Measurements from ENCODE around the gene ATXN2. TPM values are rescaled to one million over a fixed set of nuclear protein-coding genes. Genes with fewer than 3 reads are reported as not detected.

Gene ATXN2
- total RNA-seq, 2 donors from 2014 or later = 81.0 to 109 TPM

DNA sequence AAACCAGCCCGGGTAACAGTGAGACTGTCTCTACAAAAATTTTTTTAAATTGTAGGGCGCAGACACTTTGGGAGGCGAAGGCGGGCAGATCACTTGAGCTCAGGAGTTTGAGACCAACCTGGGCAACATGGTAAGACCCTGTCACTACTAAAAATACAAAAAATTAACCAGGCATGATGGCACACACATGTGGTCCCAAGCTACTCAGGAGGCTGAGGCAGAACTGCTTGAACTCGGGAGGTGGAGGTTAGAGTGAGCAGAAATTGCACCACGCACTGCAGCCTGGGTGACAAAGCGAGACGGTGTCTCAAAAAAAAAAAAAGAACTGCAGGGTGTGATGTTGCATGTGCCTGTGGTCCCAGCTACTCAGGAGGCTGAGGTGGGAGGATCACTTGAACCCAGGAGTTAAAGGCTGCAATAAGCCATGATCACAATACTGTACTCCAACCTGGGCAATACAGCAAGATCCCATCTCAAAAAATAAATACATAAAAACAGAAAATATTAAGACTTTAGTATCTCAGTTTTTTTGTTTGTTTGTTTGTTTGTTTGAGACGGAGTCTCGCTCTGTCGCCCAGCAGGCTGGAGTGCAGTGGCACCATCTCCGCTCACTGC lies 16.9 kb downstream of the ATXN2 start:
- ATAC-seq (ENCODE audit: insufficient number of reproducible peaks, low FRiP score, low read depth) (no peak), DNase-seq (ENCODE audit: low spot score) (no peak)
- H3K4me3 ChIP-seq = no peak overlapping the region
- peaks cover 17 to 45% of the 10 kb centered on the region in 2 donors for H3K4me1 ChIP-seq (ENCODE audit: control insufficient read depth in 1 of 2, low read depth in 2 of 2)
- H3K27me3 ChIP-seq (replicated peaks; ENCODE audit: insufficient read depth) = no peaks in the 10 kb centered on the region
- TF ChIP-seq, protein P1, sequence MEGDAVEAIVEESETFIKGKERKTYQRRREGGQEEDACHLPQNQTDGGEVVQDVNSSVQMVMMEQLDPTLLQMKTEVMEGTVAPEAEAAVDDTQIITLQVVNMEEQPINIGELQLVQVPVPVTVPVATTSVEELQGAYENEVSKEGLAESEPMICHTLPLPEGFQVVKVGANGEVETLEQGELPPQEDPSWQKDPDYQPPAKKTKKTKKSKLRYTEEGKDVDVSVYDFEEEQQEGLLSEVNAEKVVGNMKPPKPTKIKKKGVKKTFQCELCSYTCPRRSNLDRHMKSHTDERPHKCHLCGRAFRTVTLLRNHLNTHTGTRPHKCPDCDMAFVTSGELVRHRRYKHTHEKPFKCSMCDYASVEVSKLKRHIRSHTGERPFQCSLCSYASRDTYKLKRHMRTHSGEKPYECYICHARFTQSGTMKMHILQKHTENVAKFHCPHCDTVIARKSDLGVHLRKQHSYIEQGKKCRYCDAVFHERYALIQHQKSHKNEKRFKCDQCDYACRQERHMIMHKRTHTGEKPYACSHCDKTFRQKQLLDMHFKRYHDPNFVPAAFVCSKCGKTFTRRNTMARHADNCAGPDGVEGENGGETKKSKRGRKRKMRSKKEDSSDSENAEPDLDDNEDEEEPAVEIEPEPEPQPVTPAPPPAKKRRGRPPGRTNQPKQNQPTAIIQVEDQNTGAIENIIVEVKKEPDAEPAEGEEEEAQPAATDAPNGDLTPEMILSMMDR (IDR thresholded peaks at IDR 0.05) = no peak
- H3K9me3 ChIP-seq = no peaks in the 10 kb centered on the region
- no peaks in the 10 kb centered on the region for H3K36me3 ChIP-seq
- H3K27ac ChIP-seq = no peak overlapping the region

DNA sequence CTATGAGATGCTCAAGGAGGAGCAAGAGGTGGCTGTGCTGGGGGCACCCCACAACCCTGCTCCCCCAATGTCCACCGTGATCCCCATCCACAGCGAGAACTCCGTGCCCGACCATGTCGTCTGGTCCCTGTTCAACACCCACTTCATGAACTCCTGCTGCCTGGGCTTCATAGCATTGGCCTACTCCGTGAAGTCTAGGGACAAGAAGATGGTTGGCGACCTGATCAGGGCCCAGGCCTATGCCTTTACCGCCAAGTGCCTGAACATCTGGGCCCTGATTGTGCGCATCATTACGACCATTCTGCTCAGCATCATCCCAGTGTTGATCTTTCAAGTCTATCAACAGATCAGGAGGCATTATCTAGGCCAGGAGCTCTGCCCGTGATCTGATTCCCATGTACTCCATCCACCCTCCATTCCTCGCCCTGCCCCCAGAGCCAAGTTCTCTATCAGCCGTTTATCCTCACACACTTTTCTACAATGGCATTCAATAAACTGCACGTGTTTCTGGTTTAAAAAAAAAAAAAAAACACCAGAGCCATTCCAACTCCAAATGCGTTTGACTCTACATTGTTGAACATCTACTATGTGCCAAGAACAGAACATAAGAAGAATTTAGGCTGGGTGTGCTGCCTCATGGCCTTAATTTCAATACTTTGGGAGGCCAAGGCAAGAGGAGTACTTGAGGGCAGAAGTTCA lies 17.5 kb downstream of the ATXN2 start:
- Histone ChIP-seq H3K27me3 (replicated peaks; ENCODE audit: insufficient read depth) (no peaks in the 10 kb centered on the region), H3K4me3 (no peak overlapping the region), H3K36me3 (no peaks in the 10 kb centered on the region), H3K4me1 (ENCODE audit: control insufficient read depth in 1 of 2, low read depth in 2 of 2) (peaks cover 11 to 40% of the 10 kb centered on the region in 2 donors), H3K27ac (no peak overlapping the region), H3K9me3 (no peaks in the 10 kb centered on the region)
- TF ChIP-seq, protein P1 (IDR thresholded peaks at IDR 0.05) = no peak
- ATAC-seq (ENCODE audit: insufficient number of reproducible peaks, low FRiP score, low read depth) = no peak
- no peak for DNase-seq (ENCODE audit: low spot score)

DNA sequence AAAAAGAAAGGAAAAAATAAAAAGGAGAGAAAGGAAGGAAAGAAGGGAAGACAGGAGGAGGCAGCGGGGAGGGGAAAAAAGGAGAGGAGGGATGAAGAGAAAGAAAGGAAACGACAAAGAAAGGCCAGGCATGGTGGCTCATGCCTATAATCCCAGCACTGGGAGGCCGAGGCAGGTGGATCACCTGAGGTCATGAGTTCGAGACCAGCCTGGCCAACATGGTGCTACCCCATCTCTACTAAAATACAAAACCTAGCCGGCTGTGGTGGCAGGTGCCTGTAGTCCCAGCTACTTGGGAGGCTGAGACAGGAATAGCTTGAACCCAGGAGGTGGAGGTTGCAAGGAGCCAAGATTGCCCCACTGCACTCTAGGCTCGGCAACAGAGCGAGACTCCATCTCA lies 18.4 kb downstream of the ATXN2 start:
- no peaks in the 10 kb centered on the region for H3K27me3 ChIP-seq (replicated peaks; ENCODE audit: insufficient read depth)
- no peak overlapping the region for H3K4me3 ChIP-seq
- DNase-seq (ENCODE audit: low spot score) (no peak), ATAC-seq (ENCODE audit: insufficient number of reproducible peaks, low FRiP score, low read depth) (no peak)
- H3K36me3 ChIP-seq = no peaks in the 10 kb centered on the region
- H3K9me3 ChIP-seq = no peaks in the 10 kb centered on the region
- H3K4me1 ChIP-seq (ENCODE audit: control insufficient read depth in 1 of 2, low read depth in 2 of 2) = peaks cover 9 to 31% of the 10 kb centered on the region in 2 donors
- TF ChIP-seq, protein P1 (IDR thresholded peaks at IDR 0.05) = no peak
- no peak overlapping the region for H3K27ac ChIP-seq

DNA sequence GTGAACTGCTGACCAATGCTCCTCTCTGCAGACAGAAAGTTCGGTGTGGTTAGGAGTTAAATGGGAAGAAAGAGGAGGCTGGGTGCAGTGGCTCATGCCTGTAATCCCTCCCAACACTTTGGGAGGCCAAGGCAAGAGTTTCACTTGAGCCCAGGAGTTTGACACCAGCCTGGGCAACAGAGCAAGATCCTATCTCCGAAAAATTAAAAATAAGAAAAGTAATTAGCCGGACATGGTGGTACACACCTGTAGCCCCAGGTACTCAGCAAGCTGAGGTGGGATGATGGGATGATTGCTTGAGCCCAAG lies 19.0 kb downstream of the ATXN2 start:
- TF ChIP-seq, protein P1 (IDR thresholded peaks at IDR 0.05) = no peak
- Histone ChIP-seq H3K27ac (no peak overlapping the region), H3K36me3 (no peaks in the 10 kb centered on the region), H3K4me1 (ENCODE audit: control insufficient read depth in 1 of 2, low read depth in 2 of 2) (peaks cover 7 to 29% of the 10 kb centered on the region in 2 donors), H3K9me3 (no peaks in the 10 kb centered on the region), H3K27me3 (replicated peaks; ENCODE audit: insufficient read depth) (no peaks in the 10 kb centered on the region), H3K4me3 (no peak overlapping the region)
- no peak for ATAC-seq (ENCODE audit: insufficient number of reproducible peaks, low FRiP score, low read depth)
- DNase-seq (ENCODE audit: low spot score) = no peak

DNA sequence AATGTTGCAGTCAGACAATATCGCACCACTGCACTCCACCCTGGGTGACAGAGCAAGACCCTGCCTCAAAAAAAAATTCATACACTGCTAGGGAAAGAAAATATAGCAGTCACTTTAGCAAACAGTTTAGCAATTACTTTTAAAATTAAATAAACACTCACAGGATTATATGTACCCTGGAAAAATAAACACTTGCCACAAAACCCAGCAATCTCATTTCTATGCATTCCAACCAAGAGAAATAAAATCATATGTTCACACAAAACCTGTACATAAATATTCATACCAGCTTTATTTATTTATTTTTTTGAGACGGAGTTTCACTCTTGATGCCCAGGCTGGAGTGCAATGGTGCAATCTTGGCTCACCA lies 20.2 kb downstream of the ATXN2 start:
- Histone ChIP-seq H3K9me3 (no peaks in the 10 kb centered on the region), H3K36me3 (no peaks in the 10 kb centered on the region), H3K4me1 (ENCODE audit: control insufficient read depth in 1 of 2, low read depth in 2 of 2) (peaks cover 7 to 28% of the 10 kb centered on the region in 2 donors), H3K27me3 (replicated peaks; ENCODE audit: insufficient read depth) (no peaks in the 10 kb centered on the region), H3K27ac (no peak overlapping the region), H3K4me3 (no peak overlapping the region)
- no peak for ATAC-seq (ENCODE audit: insufficient number of reproducible peaks, low FRiP score, low read depth)
- DNase-seq (ENCODE audit: low spot score) = no peak
- TF ChIP-seq, protein P1 (IDR thresholded peaks at IDR 0.05) = no peak

Data from thoracic aorta (tissue), 2 donors.